Gastrocnemius medialis (tissue), 4 donors: Measurements from ENCODE around the gene MAGI1. TPM values are rescaled to one million over a fixed set of nuclear protein-coding genes. Genes with fewer than 3 reads are reported as not detected.

ENCODE experiments used
- ATAC-seq, 2 donors: fragments of 150-250 bp; one replicate each; pipeline ENCODE4 v1.9.1; 2016
- DNase-seq, 2 donors: peaks; one replicate each; pipeline ENCODE4 v3.0.0-alpha.2; 2019
- H3K27ac ChIP-seq, 4 donors: fragments of 200-600 bp; sonication (generic); 1 replicate in 1 of 4; 2 replicates in 3 of 4; pipeline ENCODE4 v1.5.1; 2016 to 2018; ENCODE audit warnings: mild to moderate bottlenecking in 2 of 4, moderate library complexity in 1 of 4
- H3K27me3 ChIP-seq, 3 donors: fragments of 200-600 bp; sonication (generic) in 2 of 3; 1 replicate in 1 of 3; 2 replicates in 2 of 3; pipeline versions ENCODE4 v1.5.1 to v1.6.0; 2016 to 2019; ENCODE audit warnings: mild to moderate bottlenecking in 1 of 3, moderate library complexity in 1 of 3
- H3K36me3 ChIP-seq, 2 donors: fragments of 200-600 bp; sonication (generic) in 1 of 2; one replicate each; pipeline ENCODE4 v1.5.1; 2017 to 2018
- H3K4me1 ChIP-seq, 2 donors: fragments of 200-600 bp; sonication (generic) in 1 of 2; one replicate each; pipeline ENCODE4 v1.5.1; 2016 to 2017; ENCODE audit warnings: mild to moderate bottlenecking in 2 of 2
- H3K4me3 ChIP-seq, 4 donors: fragments of 200-600 bp; sonication (generic) in 3 of 4; 1 replicate in 1 of 4; 2 replicates in 3 of 4; pipeline ENCODE4 v1.5.1; 2016 to 2019; ENCODE audit warnings: mild to moderate bottlenecking in 2 of 4
- H3K9me3 ChIP-seq, 3 donors: fragments of 200-600 bp; sonication (generic) in 2 of 3; 1 replicate in 1 of 3; 2 replicates in 2 of 3; pipeline ENCODE4 v1.5.1; 2016 to 2019
- POLR2A ChIP-seq, 2 donors: fragments of 450-650 bp; IDR thresholded peaks; one replicate each; pipeline ENCODE4 v1.6.1; 2017; ENCODE audit warnings: antibody characterized with exemption in 2 of 2, mild to moderate bottlenecking in 2 of 2, moderate library complexity in 2 of 2
- in situ Hi-C, 4 donors: fragments of 200-750 bp; cut with MboI; loops; one replicate each; pipeline versions ENCODE4 v1.15.0 to v1.8.0; 2017; ENCODE audit warnings: low sequenced_read_pairs in 4 of 4
- intact Hi-C: fragments of 100-400 bp; cut with DNase I; formaldehyde crosslinking; loops from one replicate; pipeline ENCODE4 v1.15.1; 2023; ENCODE audit warnings: low total_unique reads
- total RNA-seq, 4 donors: library from RNA; depleted of rRNA; stranded (reverse); fragments of >200 nt; gene quantifications; one replicate each; pipeline versions ENCODE4 v1.1.0 to v1.2.3, GENCODE V29; 2016
- TF ChIP-seq, protein P1 (sequence below), 5 experiments: fragments of 450-650 bp in 3 of 5; fragments of 200-600 bp in 2 of 5; sonication (generic) in 2 of 5; IDR thresholded peaks in 4 of 5; conservative IDR thresholded peaks in 1 of 5; 1 replicate in 4 of 5; 2 replicates in 1 of 5; pipeline ENCODE4 v1.5.1; 2016 to 2019; ENCODE audit warnings: antibody characterized with exemption in 5 of 5, mild to moderate bottlenecking in 3 of 5, moderate library complexity in 3 of 5

The MAGI1 gene
- total RNA-seq, 4 donors from 2014 or later = 2.6 to 7.5 (median 3.9) TPM

DNA sequence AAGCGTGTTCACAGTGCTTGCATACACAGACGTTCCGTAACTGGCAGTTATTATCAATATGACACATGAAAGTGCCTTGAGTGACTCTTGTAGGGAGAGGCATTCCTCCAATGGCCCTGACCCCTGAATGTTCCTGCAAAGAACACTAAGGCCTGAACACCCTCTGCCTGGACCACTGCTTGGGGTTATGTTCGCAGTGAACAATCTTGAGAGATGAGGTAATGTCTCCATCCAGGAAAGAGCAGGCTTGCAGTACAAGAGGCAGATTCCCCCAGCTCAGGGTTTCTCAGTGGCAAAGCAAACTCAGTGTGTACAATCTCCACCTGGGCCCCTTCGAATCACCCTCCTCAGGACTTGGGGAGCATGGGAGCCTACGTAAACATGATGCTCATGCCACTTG lies 324.6 kb downstream of the MAGI1 start:
- H3K4me3 ChIP-seq = no peak overlapping the region
- H3K9me3 ChIP-seq = no peaks in the 10 kb centered on the region
- intact Hi-C loops (no loop called here), in situ Hi-C loops (no loop called here)
- no peaks in the 10 kb centered on the region for H3K27me3 ChIP-seq
- H3K27ac ChIP-seq = no peak overlapping the region
- ATAC-seq (peak; percentile 18 to 42), DNase-seq (no peak)
- peaks cover 12 to 14% of the 10 kb centered on the region in 2 donors for H3K4me1 ChIP-seq
- H3K36me3 ChIP-seq = no peaks in the 10 kb centered on the region
- TF ChIP-seq, protein P1, sequence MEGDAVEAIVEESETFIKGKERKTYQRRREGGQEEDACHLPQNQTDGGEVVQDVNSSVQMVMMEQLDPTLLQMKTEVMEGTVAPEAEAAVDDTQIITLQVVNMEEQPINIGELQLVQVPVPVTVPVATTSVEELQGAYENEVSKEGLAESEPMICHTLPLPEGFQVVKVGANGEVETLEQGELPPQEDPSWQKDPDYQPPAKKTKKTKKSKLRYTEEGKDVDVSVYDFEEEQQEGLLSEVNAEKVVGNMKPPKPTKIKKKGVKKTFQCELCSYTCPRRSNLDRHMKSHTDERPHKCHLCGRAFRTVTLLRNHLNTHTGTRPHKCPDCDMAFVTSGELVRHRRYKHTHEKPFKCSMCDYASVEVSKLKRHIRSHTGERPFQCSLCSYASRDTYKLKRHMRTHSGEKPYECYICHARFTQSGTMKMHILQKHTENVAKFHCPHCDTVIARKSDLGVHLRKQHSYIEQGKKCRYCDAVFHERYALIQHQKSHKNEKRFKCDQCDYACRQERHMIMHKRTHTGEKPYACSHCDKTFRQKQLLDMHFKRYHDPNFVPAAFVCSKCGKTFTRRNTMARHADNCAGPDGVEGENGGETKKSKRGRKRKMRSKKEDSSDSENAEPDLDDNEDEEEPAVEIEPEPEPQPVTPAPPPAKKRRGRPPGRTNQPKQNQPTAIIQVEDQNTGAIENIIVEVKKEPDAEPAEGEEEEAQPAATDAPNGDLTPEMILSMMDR (IDR thresholded peaks at IDR 0.05 in 4 of 5, conservative IDR thresholded peaks at IDR 0.05 in 1 of 5) = no peak
- no peak for TF ChIP-seq POLR2A (IDR thresholded peaks at IDR 0.05)

DNA sequence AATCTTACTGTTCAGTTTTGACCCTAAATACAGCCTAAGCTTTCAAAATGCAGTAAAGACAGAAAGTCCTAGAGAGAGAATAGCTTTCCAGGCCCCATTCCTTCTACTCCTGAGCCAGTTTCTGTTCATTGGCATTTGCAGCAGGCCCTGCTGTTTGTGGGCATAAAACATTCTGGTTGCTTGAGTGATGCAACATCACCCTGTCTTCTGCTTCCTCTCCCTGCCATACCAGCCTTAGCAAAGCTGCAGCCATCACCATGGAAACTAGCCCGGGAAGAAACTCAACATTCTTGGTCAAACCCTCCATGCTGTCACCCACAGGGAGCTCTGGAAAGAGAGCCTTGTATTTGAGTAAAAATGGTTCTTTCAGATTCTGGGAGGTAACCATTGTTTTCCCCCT lies 325.7 kb downstream of the MAGI1 start:
- no peaks in the 10 kb centered on the region for H3K36me3 ChIP-seq
- in situ Hi-C loops = no loop called here
- H3K27me3 ChIP-seq = no peaks in the 10 kb centered on the region
- TF ChIP-seq POLR2A (IDR thresholded peaks at IDR 0.05) = no peak
- TF ChIP-seq, protein P1 (IDR thresholded peaks at IDR 0.05 in 4 of 5, conservative IDR thresholded peaks at IDR 0.05 in 1 of 5) = no peak
- ATAC-seq (no peak), DNase-seq (no peak)
- intact Hi-C loops = no loop called here
- peaks cover 12 to 14% of the 10 kb centered on the region in 2 donors for H3K4me1 ChIP-seq
- no peak overlapping the region for H3K4me3 ChIP-seq
- no peaks in the 10 kb centered on the region for H3K9me3 ChIP-seq
- H3K27ac ChIP-seq = no peak overlapping the region

DNA sequence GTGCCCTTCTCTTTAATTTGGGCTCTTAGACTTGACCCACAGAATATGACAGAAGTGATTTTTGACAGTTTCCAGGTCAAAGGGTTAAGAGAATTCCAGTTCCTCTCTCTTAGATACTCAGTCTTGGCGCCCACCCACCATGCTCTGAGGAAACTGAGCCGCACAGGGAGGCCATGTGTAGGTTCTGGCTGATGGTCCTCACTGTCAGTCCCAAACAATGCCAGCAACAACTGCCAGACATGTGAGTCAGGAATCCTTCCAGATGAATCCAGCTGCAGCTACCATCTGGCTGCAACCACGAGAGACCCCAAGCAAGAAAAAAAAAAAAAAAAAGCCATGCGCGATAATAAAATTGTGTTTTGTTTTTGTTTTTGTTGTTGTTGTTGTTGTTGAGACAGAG lies 326.6 kb downstream of the MAGI1 start:
- no peaks in the 10 kb centered on the region for H3K9me3 ChIP-seq
- no peak for ATAC-seq
- no peak overlapping the region for H3K27ac ChIP-seq
- no peak for DNase-seq
- no peak for TF ChIP-seq POLR2A (IDR thresholded peaks at IDR 0.05)
- TF ChIP-seq, protein P1 (IDR thresholded peaks at IDR 0.05 in 4 of 5, conservative IDR thresholded peaks at IDR 0.05 in 1 of 5) = no peak
- intact Hi-C loops (no loop called here), in situ Hi-C loops (no loop called here)
- H3K27me3 ChIP-seq = no peaks in the 10 kb centered on the region
- peaks cover 12 to 14% of the 10 kb centered on the region in 2 donors for H3K4me1 ChIP-seq
- no peak overlapping the region for H3K4me3 ChIP-seq
- H3K36me3 ChIP-seq = no peaks in the 10 kb centered on the region

DNA sequence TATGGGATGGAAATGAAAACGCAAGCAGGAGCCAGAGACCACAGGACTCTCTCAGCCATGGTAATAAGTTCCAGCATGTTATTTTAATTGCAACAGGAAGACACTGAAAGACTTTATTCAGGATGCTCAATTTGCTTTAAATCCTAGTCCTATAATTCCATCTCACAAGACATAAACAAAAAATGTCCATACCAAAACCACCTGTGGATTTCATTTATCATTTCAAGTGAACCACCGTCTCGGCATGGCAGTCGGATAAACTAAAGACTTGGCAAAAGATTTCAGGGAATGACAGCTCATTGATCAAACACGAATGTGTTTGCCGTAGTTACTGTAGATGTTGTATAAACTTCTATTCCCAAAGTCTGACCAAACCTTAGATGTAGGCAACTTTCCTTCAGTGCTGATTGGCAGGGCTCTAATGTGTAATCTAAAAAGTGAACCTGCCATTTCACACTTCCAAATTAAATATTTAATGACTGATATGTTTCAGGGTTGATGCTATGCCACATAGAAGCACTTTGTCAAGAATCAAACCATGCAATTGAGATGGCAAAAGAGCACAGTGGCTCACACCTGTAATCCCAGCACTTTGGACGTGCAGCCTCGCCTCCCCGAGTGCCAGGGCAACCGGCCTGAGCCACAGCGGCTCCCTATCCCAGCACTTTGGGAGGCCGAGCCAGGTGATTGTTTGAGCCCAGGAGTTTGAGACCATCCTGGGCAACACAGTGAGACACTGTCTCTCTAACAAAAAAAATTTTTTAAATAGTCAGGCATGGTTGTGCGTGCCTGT lies 331.7 kb downstream of the MAGI1 start:
- intact Hi-C loops = no loop called here
- Histone ChIP-seq H3K27ac (no peak overlapping the region), H3K9me3 (no peaks in the 10 kb centered on the region), H3K4me3 (no peak overlapping the region), H3K27me3 (no peaks in the 10 kb centered on the region), H3K36me3 (no peaks in the 10 kb centered on the region), H3K4me1 (no peaks in the 10 kb centered on the region)
- ATAC-seq (no peak), DNase-seq (no peak)
- TF ChIP-seq POLR2A (IDR thresholded peaks at IDR 0.05) = no peak
- TF ChIP-seq, protein P1 (IDR thresholded peaks at IDR 0.05 in 4 of 5, conservative IDR thresholded peaks at IDR 0.05 in 1 of 5) = no peak
- in situ Hi-C loops = no loop called here
